Suprapubic skin (tissue), 4 donors: ENCODE results near the gene MRPL1. TPM values are rescaled to one million over a fixed set of nuclear protein-coding genes. Genes with fewer than 3 reads are reported as not detected.
"Not testable (repeated sequence)": the region's sequence is repeated elsewhere in the genome, so short reads cannot be mapped to it uniquely, and the experiment has no call there.

Experiments used
- DNase-seq, 2 donors: peaks; one replicate each; pipeline ENCODE4 v3.0.0-alpha.2; 2019; ENCODE audit warnings: low spot score in 2 of 2
- H3K27ac ChIP-seq: fragments of 200-600 bp; sonication (generic); one replicate; pipeline ENCODE4 v1.5.1; 2019
- H3K27me3 ChIP-seq: fragments of 200-600 bp; sonication (generic); one replicate; pipeline ENCODE4 v1.5.1; 2019
- H3K36me3 ChIP-seq: fragments of 200-600 bp; sonication (generic); one replicate; pipeline ENCODE4 v1.5.1; 2019
- H3K4me1 ChIP-seq: fragments of 200-600 bp; sonication (generic); one replicate; pipeline ENCODE4 v1.5.1; 2019
- H3K4me3 ChIP-seq: fragments of 200-600 bp; sonication (generic); one replicate; pipeline ENCODE4 v1.5.1; 2019; ENCODE audit warnings: mild to moderate bottlenecking
- H3K9me3 ChIP-seq: fragments of 200-600 bp; sonication (generic); one replicate; pipeline ENCODE4 v1.5.1; 2019
- EP300 ChIP-seq: sonication (generic); formaldehyde crosslinking; IDR thresholded peaks from one replicate; pipeline ENCODE4 v1.6.1; 2017; ENCODE audit warnings: antibody characterized with exemption
- POLR2A ChIP-seq, 2 donors: fragments of 450-650 bp; IDR thresholded peaks; one replicate each; pipeline ENCODE4 v1.6.1; 2017; ENCODE audit warnings: antibody characterized with exemption in 2 of 2, mild to moderate bottlenecking in 2 of 2, moderate library complexity in 2 of 2
- POLR2AphosphoS5 ChIP-seq, 3 donors: sonication (generic); formaldehyde crosslinking; IDR thresholded peaks; one replicate each; pipeline ENCODE4 v1.6.1; 2017; ENCODE audit warnings: antibody characterized with exemption in 3 of 3
- WGBS: methylation state at CpG from one replicate; pipeline ENCODE4 v1.1.5; 2018; 5-methylcytosine and 5-hydroxymethylcytosine counted together
- total RNA-seq, 4 donors: library from RNA; depleted of rRNA; stranded (reverse); fragments of >200 nt; gene quantifications; one replicate each; pipeline ENCODE4 v1.1.0, GENCODE V29; 2016
- TF ChIP-seq, protein P1 (sequence below), 2 donors: fragments of 200-600 bp in 1 of 2; fragments of 450-650 bp in 1 of 2; sonication (generic) in 1 of 2; IDR thresholded peaks; one replicate each; pipeline ENCODE4 v1.5.1; 2016 to 2019; ENCODE audit warnings: antibody characterized with exemption in 2 of 2, mild to moderate bottlenecking in 1 of 2, moderate library complexity in 1 of 2

Gene MRPL1
- total RNA-seq, 4 donors from 2014 or later: 13.2 to 28.2 (median 15.6) TPM

- Histone ChIP-seq H3K4me3 (no peak overlapping the region), H3K27ac (peak overlapping the region; percentile 57), H3K9me3 (no peaks in the 10 kb centered on the region), H3K4me1 (peaks cover 6% of the 10 kb centered on the region), H3K36me3 (no peaks in the 10 kb centered on the region), H3K27me3 (no peaks in the 10 kb centered on the region)
- DNase-seq: no peak
- TF ChIP-seq, protein P1, sequence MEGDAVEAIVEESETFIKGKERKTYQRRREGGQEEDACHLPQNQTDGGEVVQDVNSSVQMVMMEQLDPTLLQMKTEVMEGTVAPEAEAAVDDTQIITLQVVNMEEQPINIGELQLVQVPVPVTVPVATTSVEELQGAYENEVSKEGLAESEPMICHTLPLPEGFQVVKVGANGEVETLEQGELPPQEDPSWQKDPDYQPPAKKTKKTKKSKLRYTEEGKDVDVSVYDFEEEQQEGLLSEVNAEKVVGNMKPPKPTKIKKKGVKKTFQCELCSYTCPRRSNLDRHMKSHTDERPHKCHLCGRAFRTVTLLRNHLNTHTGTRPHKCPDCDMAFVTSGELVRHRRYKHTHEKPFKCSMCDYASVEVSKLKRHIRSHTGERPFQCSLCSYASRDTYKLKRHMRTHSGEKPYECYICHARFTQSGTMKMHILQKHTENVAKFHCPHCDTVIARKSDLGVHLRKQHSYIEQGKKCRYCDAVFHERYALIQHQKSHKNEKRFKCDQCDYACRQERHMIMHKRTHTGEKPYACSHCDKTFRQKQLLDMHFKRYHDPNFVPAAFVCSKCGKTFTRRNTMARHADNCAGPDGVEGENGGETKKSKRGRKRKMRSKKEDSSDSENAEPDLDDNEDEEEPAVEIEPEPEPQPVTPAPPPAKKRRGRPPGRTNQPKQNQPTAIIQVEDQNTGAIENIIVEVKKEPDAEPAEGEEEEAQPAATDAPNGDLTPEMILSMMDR (IDR thresholded peaks at IDR 0.05): no peak
- TF ChIP-seq POLR2AphosphoS5 (IDR thresholded peaks at IDR 0.05) (no peak), EP300 (no peak), POLR2A (IDR thresholded peaks at IDR 0.05) (no peak)
- WGBS: 44% methylated on average over 7 of the region's 7 CpGs
Observed at GRCh38 chr4:77854431-77855111, 8.1 kb upstream of the MRPL1 start.

DNA sequence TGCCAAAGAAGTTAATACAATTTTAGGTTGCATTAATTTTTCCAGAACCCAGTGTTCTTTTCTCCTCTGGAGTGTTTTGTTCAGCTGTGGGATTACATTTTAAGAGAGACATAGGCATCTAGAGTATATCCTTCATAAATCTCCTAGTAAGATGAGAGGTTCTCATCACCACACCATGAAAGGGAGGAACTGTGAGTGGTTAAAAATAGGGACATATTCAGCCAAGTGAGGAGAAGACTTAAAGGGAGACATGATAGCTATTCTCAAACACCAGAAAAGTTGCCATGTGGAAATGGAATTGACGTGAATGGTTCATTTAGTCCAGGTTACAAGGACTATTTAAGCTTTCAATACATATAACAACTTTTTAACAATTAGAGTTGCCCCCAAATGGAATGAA, 6.5 kb upstream of the MRPL1 start:
- no peak for DNase-seq
- Histone ChIP-seq H3K27me3 (no peaks in the 10 kb centered on the region), H3K27ac (no peak overlapping the region), H3K36me3 (no peaks in the 10 kb centered on the region), H3K4me1 (peaks cover 9% of the 10 kb centered on the region), H3K9me3 (no peaks in the 10 kb centered on the region), H3K4me3 (no peak overlapping the region)
- no peak for TF ChIP-seq EP300
- TF ChIP-seq POLR2A (IDR thresholded peaks at IDR 0.05): no peak
- no peak for TF ChIP-seq POLR2AphosphoS5 (IDR thresholded peaks at IDR 0.05)
- TF ChIP-seq, protein P1 (IDR thresholded peaks at IDR 0.05): no peak
- WGBS: 78% methylated on average over 1 of the region's 1 CpG

DNA sequence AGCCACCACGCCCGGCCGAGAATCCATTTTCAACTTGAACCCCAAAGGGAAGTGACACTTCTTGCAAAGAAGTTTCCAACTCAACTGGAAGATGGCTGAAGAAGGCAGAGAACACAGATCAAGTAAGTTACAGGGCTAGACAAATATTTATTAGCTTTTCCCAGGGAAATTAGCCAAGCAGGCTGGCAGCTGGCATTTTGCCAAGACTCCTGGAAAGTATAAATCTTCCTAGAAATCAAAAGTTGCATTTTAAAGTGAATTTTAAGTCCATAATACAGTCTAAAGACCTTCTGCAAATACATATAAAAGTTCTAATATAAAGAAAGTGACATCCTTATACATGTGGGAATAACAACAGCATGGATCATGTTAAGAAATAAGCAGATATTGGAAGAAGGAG, 3.4 kb upstream of the MRPL1 start:
- Histone ChIP-seq H3K27ac (no peak overlapping the region), H3K36me3 (no peaks in the 10 kb centered on the region), H3K27me3 (no peaks in the 10 kb centered on the region), H3K4me1 (peaks cover 27% of the 10 kb centered on the region), H3K4me3 (no peak overlapping the region), H3K9me3 (no peaks in the 10 kb centered on the region)
- DNase-seq: no peak
- 93% methylated on average over 3 of the region's 3 CpGs for WGBS
- TF ChIP-seq POLR2AphosphoS5 (IDR thresholded peaks at IDR 0.05) (no peak), EP300 (no peak), POLR2A (IDR thresholded peaks at IDR 0.05) (no peak)
- TF ChIP-seq, protein P1 (IDR thresholded peaks at IDR 0.05): no peak

DNA sequence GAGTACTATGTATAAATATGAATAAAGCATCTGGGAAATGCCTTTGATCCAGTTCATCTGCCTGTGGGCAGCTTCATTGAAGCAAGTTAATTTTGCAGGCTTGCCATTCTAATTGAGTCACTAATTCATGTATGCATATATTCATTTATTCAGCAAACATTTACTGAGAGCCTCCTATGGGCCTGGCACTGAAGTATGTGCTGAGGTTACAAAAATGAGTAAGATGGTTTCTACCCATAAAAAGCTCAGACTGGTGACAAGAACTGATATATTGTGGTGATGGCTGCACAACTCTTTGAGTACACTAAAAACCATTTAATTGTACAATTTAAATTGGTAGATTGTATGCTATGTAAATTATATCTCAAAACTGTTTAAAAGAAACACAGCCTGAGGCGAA, 1.1 kb upstream of the MRPL1 start:
- H3K27ac ChIP-seq: peak overlapping the region; percentile 99
- H3K36me3 ChIP-seq: peaks cover 7% of the 10 kb centered on the region
- peaks cover 20% of the 10 kb centered on the region for H3K4me1 ChIP-seq
- DNase-seq: no peak
- H3K27me3 ChIP-seq: no peaks in the 10 kb centered on the region
- WGBS: 72% methylated on average over 1 of the region's 1 CpG
- no peak for TF ChIP-seq POLR2AphosphoS5 (IDR thresholded peaks at IDR 0.05)
- TF ChIP-seq, protein P1 (IDR thresholded peaks at IDR 0.05): no peak
- no peak for TF ChIP-seq EP300
- peak overlapping the region; percentile 73 for H3K4me3 ChIP-seq
- H3K9me3 ChIP-seq: no peaks in the 10 kb centered on the region

DNA sequence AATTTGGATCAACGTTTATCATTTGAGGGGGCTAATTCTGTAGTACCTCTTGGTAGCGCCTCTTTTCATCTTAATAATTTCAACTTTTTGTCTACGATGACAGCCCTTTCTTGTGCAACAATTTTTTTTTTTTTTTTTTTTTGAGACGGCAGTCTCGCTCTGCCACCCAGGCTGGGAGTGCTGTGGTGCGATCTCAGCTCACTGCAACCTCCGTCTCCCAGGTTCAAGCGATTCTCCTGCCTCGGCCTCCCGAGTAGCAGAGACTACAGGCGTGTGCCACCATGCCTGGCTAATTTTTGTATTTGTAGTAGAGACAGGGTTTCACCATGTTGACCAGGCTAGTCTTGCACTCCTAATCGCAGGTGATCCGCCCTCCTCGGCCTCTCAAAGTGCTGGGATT, 711 bp downstream of the MRPL1 start:
- not testable (repeated sequence) for H3K36me3 ChIP-seq, H3K27me3 ChIP-seq, DNase-seq, H3K9me3 ChIP-seq
- Histone ChIP-seq H3K27ac (peak overlapping the region; percentile 99), H3K4me3 (peak overlapping the region; percentile 73), H3K4me1 (peaks cover 20% of the 10 kb centered on the region)
- 31% methylated on average over 14 of the region's 14 CpGs for WGBS

- TF ChIP-seq EP300 (no peak), POLR2A (IDR thresholded peaks at IDR 0.05) (no peak), POLR2AphosphoS5 (IDR thresholded peaks at IDR 0.05) (no peak)
- TF ChIP-seq, protein P1 (IDR thresholded peaks at IDR 0.05): no peak
- Histone ChIP-seq H3K27ac (no peak overlapping the region), H3K4me3 (no peak overlapping the region), H3K4me1 (peaks cover 20% of the 10 kb centered on the region), H3K9me3 (no peaks in the 10 kb centered on the region), H3K36me3 (peaks cover 7% of the 10 kb centered on the region), H3K27me3 (no peaks in the 10 kb centered on the region)
- no peak for DNase-seq
- 96% methylated on average over 3 of the region's 3 CpGs for WGBS
Observed at GRCh38 chr4:77865259-77865658, 2.6 kb downstream of the MRPL1 start.
